ENCODE measurements around the gene LITAFD. TPM values are rescaled to one million over a fixed set of nuclear protein-coding genes. Genes with fewer than 3 reads are reported as not detected.

The LITAFD gene
- total and polyA plus RNA-seq, 9 of the 15 experiments (the other 6 are each of a cell fraction or from before 2014, with no cell fraction given): not detected

- TF ChIP-seq, protein P1, sequence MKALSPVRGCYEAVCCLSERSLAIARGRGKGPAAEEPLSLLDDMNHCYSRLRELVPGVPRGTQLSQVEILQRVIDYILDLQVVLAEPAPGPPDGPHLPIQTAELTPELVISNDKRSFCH (CRISPR knock-in tag; IDR thresholded peaks at IDR 0.05): no peak
- TF ChIP-seq, protein P1 (tag; IDR thresholded peaks at IDR 0.05): no peak
- TF ChIP-seq WHSC1 (IDR thresholded peaks at IDR 0.05; ENCODE audit: low read length) (no peak), PRDM10 (IDR thresholded peaks at IDR 0.05; ENCODE audit: partially characterized antibody) (peak; percentile 32), AFF4 (CRISPR knock-in tag; IDR thresholded peaks at IDR 0.05) (0 out of 2 replicates have a peak, but pooled peaks have one; percentile 16), ZNF740 (CRISPR knock-in tag; IDR thresholded peaks at IDR 0.05) (no peak), ZNF740 (tag; IDR thresholded peaks at IDR 0.05) (peak in 1 of 2 experiments; percentile 72; a peak in 1 of 4 replicates), PURB (CRISPR knock-in tag; IDR thresholded peaks at IDR 0.05; ENCODE audit: low read depth) (no peak), CBFA2T2 (conservative IDR thresholded peaks at IDR 0.05) (no peak), PHF20 (IDR thresholded peaks at IDR 0.05; ENCODE audit: partially characterized antibody) (peak; percentile 46), CBX1 (IDR thresholded peaks at IDR 0.05; ENCODE audit: low read depth) (no peak; the same call in 1 of the 2 replicates), ETV1 (tag; conservative IDR thresholded peaks at IDR 0.05; ENCODE audit: low read depth) (0 out of 2 replicates have a peak, but pooled peaks have one; percentile 41), KDM4B (IDR thresholded peaks at IDR 0.05; ENCODE audit: borderline replicate concordance in 2 of 2, low read depth in 1 of 2) (0 out of 4 replicates have a peak, but pooled peaks of 1 of the 2 experiments have one; percentile 22), HNRNPUL1 (IDR thresholded peaks at IDR 0.05; ENCODE audit: low read length) (no peak)
- TF ChIP-seq, protein P2, sequence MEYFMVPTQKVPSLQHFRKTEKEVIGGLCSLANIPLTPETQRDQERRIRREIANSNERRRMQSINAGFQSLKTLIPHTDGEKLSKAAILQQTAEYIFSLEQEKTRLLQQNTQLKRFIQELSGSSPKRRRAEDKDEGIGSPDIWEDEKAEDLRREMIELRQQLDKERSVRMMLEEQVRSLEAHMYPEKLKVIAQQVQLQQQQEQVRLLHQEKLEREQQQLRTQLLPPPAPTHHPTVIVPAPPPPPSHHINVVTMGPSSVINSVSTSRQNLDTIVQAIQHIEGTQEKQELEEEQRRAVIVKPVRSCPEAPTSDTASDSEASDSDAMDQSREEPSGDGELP (CRISPR knock-in tag; IDR thresholded peaks at IDR 0.05; ENCODE audit: borderline replicate concordance): no peak
Measured at GRCh38 chr16:8867932-8868415, 14.2 kb upstream of the LITAFD start (continued).
